Measurements from ENCODE around the gene PLXNA4.

PLXNA4 gene

GRCh38 chr7:132499065-132499464, 77.2 kb downstream of the PLXNA4 start:
- no peak for TF ChIP-seq TAF1 (IDR thresholded peaks at IDR 0.05; ENCODE audit: borderline replicate concordance, insufficient read depth, low read length)
- no peak for TF ChIP-seq POLR2AphosphoS5 (IDR thresholded peaks at IDR 0.05; ENCODE audit: low read depth, low read length)
- TF ChIP-seq FOXP2 (optimal IDR thresholded peaks at IDR 0.05; ENCODE audit: borderline replicate concordance, extremely low read depth, extremely low read length, insufficient read depth): no peak
- TF ChIP-seq REST (IDR thresholded peaks at IDR 0.05; ENCODE audit: insufficient read depth in 1 of 2, low read depth in 2 of 2, low read length in 2 of 2): no peak
- no peak for TF ChIP-seq SIN3A (IDR thresholded peaks at IDR 0.05; ENCODE audit: borderline replicate concordance, insufficient read depth, low read length)

GRCh38 chr7:132498319-132498718, 78.0 kb downstream of the PLXNA4 start:
- TF ChIP-seq SIN3A (IDR thresholded peaks at IDR 0.05; ENCODE audit: borderline replicate concordance, insufficient read depth, low read length) (no peak), POLR2AphosphoS5 (IDR thresholded peaks at IDR 0.05; ENCODE audit: low read depth, low read length) (no peak), REST (IDR thresholded peaks at IDR 0.05; ENCODE audit: insufficient read depth in 1 of 2, low read depth in 2 of 2, low read length in 2 of 2) (no peak)

GRCh38 chr7:132497098-132497497, 79.2 kb downstream of the PLXNA4 start:
- no peak for TF ChIP-seq SIN3A (IDR thresholded peaks at IDR 0.05; ENCODE audit: borderline replicate concordance, insufficient read depth, low read length)
- no peak for TF ChIP-seq POLR2AphosphoS5 (IDR thresholded peaks at IDR 0.05; ENCODE audit: low read depth, low read length)
- no peak for TF ChIP-seq TAF1 (IDR thresholded peaks at IDR 0.05; ENCODE audit: borderline replicate concordance, insufficient read depth, low read length)
- no peak for TF ChIP-seq REST (IDR thresholded peaks at IDR 0.05; ENCODE audit: insufficient read depth in 1 of 2, low read depth in 2 of 2, low read length in 2 of 2)
- no peak for TF ChIP-seq FOXP2 (optimal IDR thresholded peaks at IDR 0.05; ENCODE audit: borderline replicate concordance, extremely low read depth, extremely low read length, insufficient read depth)

GRCh38 chr7:132495936-132496335, 80.3 kb downstream of the PLXNA4 start:
- TF ChIP-seq SIN3A (IDR thresholded peaks at IDR 0.05; ENCODE audit: borderline replicate concordance, insufficient read depth, low read length) (no peak), POLR2AphosphoS5 (IDR thresholded peaks at IDR 0.05; ENCODE audit: low read depth, low read length) (no peak), FOXP2 (optimal IDR thresholded peaks at IDR 0.05; ENCODE audit: borderline replicate concordance, extremely low read depth, extremely low read length, insufficient read depth) (no peak), TAF1 (IDR thresholded peaks at IDR 0.05; ENCODE audit: borderline replicate concordance, insufficient read depth, low read length) (no peak), REST (IDR thresholded peaks at IDR 0.05; ENCODE audit: insufficient read depth in 1 of 2, low read depth in 2 of 2, low read length in 2 of 2) (no peak)

GRCh38 chr7:132494474-132494873, 81.8 kb downstream of the PLXNA4 start:
- TF ChIP-seq TAF1 (IDR thresholded peaks at IDR 0.05; ENCODE audit: borderline replicate concordance, insufficient read depth, low read length) (no peak), POLR2AphosphoS5 (IDR thresholded peaks at IDR 0.05; ENCODE audit: low read depth, low read length) (no peak), REST (IDR thresholded peaks at IDR 0.05; ENCODE audit: insufficient read depth in 1 of 2, low read depth in 2 of 2, low read length in 2 of 2) (no peak), SIN3A (IDR thresholded peaks at IDR 0.05; ENCODE audit: borderline replicate concordance, insufficient read depth, low read length) (no peak), FOXP2 (optimal IDR thresholded peaks at IDR 0.05; ENCODE audit: borderline replicate concordance, extremely low read depth, extremely low read length, insufficient read depth) (no peak)
